ENCODE results near the gene PNPLA7.

GRCh38 chr9:137569609-137570203 is 19.5 kb upstream of the PNPLA7 start:
- TF ChIP-seq CTCF (IDR thresholded peaks at IDR 0.05; ENCODE audit: borderline replicate concordance, extremely low read depth, low read length, poor library complexity, severe bottlenecking) (no peak), EZH2 (IDR thresholded peaks at IDR 0.05; ENCODE audit: borderline replicate concordance, low read depth, low read length, severe bottlenecking) (no peak)
